ENCODE data around the gene PRR3.

GRCh38 chr6:30548375-30548774 lies 8.7 kb upstream of the PRR3 start:
- TF ChIP-seq POLR2AphosphoS5 (IDR thresholded peaks at IDR 0.05; ENCODE audit: low read depth) (no peak), CTCF (IDR thresholded peaks at IDR 0.05; ENCODE audit: insufficient read depth, low read length) (no peak)

All from HL-60 (cell line).